ENCODE results near the gene XK. TPM values are rescaled to one million over a fixed set of nuclear protein-coding genes. Genes with fewer than 3 reads are reported as not detected.

XK gene
- total and polyA plus RNA-seq, 2 donors from 2014 or later, result 0.73 to 1.3 TPM

- no peak overlapping the region for H3K9ac ChIP-seq (ENCODE audit: low read length in 3 of 3)
- no peak overlapping the region for H3K4me3 ChIP-seq (ENCODE audit: low read length in 3 of 3)
- H3K27me3 ChIP-seq (ENCODE audit: control insufficient read depth, insufficient read depth, low read length), result no peaks in the 10 kb centered on the region
- no peaks in the 10 kb centered on the region for H3K4me1 ChIP-seq (ENCODE audit: control insufficient read depth in 2 of 3, insufficient read depth in 2 of 3, low read depth in 1 of 3, low read length in 3 of 3)
- no peaks in the 10 kb centered on the region for H3K36me3 ChIP-seq (ENCODE audit: control insufficient read depth in 2 of 3, insufficient read depth in 3 of 3, low read length in 3 of 3)
- no peak for TF ChIP-seq CTCF (IDR thresholded peaks at IDR 0.05; ENCODE audit: borderline replicate concordance, extremely low read depth, insufficient read depth)
- FAIRE-seq (no peak), DNase-seq (no peak)
- no peaks in the 10 kb centered on the region for H3K9me3 ChIP-seq (ENCODE audit: control insufficient read depth in 2 of 3, insufficient read depth in 1 of 3, low read length in 3 of 3)
- intact Hi-C loops (cut with DNase I), result no loop called here
- H3K27ac ChIP-seq (ENCODE audit: low read depth in 2 of 2, low read length in 2 of 2), result no peak overlapping the region
These were observed 1.2 kb upstream of the XK start for GRCh38 chrX:37684426-37684825.

GRCh38 chrX:37684973-37685372, 618 bp upstream of the XK start:
- Histone ChIP-seq H3K9ac (ENCODE audit: low read length in 3 of 3) (no peak overlapping the region), H3K9me3 (ENCODE audit: control insufficient read depth in 2 of 3, insufficient read depth in 1 of 3, low read length in 3 of 3) (no peaks in the 10 kb centered on the region), H3K36me3 (ENCODE audit: control insufficient read depth in 2 of 3, insufficient read depth in 3 of 3, low read length in 3 of 3) (no peaks in the 10 kb centered on the region), H3K4me1 (ENCODE audit: control insufficient read depth in 2 of 3, insufficient read depth in 2 of 3, low read depth in 1 of 3, low read length in 3 of 3) (no peaks in the 10 kb centered on the region), H3K27me3 (ENCODE audit: control insufficient read depth, insufficient read depth, low read length) (no peaks in the 10 kb centered on the region), H3K27ac (ENCODE audit: low read depth in 2 of 2, low read length in 2 of 2) (no peak overlapping the region), H3K4me3 (ENCODE audit: low read length in 3 of 3) (no peak overlapping the region)
- no peak for DNase-seq
- intact Hi-C loops (cut with DNase I), result no loop called here
- no peak for FAIRE-seq
- TF ChIP-seq CTCF (IDR thresholded peaks at IDR 0.05; ENCODE audit: borderline replicate concordance, extremely low read depth, insufficient read depth), result no peak

- no peaks in the 10 kb centered on the region for H3K9me3 ChIP-seq (ENCODE audit: control insufficient read depth in 2 of 3, insufficient read depth in 1 of 3, low read length in 3 of 3)
- no peak overlapping the region for H3K27ac ChIP-seq (ENCODE audit: low read depth in 2 of 2, low read length in 2 of 2)
- DNase-seq (no peak), FAIRE-seq (peak; percentile 45)
- no peak overlapping the region for H3K9ac ChIP-seq (ENCODE audit: low read length in 3 of 3)
- H3K27me3 ChIP-seq (ENCODE audit: control insufficient read depth, insufficient read depth, low read length), result no peaks in the 10 kb centered on the region
- no peak for TF ChIP-seq CTCF (IDR thresholded peaks at IDR 0.05; ENCODE audit: borderline replicate concordance, extremely low read depth, insufficient read depth)
- no peaks in the 10 kb centered on the region for H3K4me1 ChIP-seq (ENCODE audit: control insufficient read depth in 2 of 3, insufficient read depth in 2 of 3, low read depth in 1 of 3, low read length in 3 of 3)
- intact Hi-C loops (cut with DNase I), result no loop called here
- no peaks in the 10 kb centered on the region for H3K36me3 ChIP-seq (ENCODE audit: control insufficient read depth in 2 of 3, insufficient read depth in 3 of 3, low read length in 3 of 3)
- H3K4me3 ChIP-seq (ENCODE audit: low read length in 3 of 3), result peak overlapping the region in 2 of 3 donors; percentile 42 to 53
These were observed 891 bp downstream of the XK start for GRCh38 chrX:37686369-37686995.

- H3K27ac ChIP-seq (ENCODE audit: low read depth in 2 of 2, low read length in 2 of 2), result no peak overlapping the region
- no peaks in the 10 kb centered on the region for H3K4me1 ChIP-seq (ENCODE audit: control insufficient read depth in 2 of 3, insufficient read depth in 2 of 3, low read depth in 1 of 3, low read length in 3 of 3)
- no peak overlapping the region for H3K4me3 ChIP-seq (ENCODE audit: low read length in 3 of 3)
- FAIRE-seq (no peak), DNase-seq (no peak)
- TF ChIP-seq CTCF (IDR thresholded peaks at IDR 0.05; ENCODE audit: borderline replicate concordance, extremely low read depth, insufficient read depth), result no peak
- no peaks in the 10 kb centered on the region for H3K9me3 ChIP-seq (ENCODE audit: control insufficient read depth in 2 of 3, insufficient read depth in 1 of 3, low read length in 3 of 3)
- no peak overlapping the region for H3K9ac ChIP-seq (ENCODE audit: low read length in 3 of 3)
- intact Hi-C loops (cut with DNase I), result no loop called here
- no peaks in the 10 kb centered on the region for H3K36me3 ChIP-seq (ENCODE audit: control insufficient read depth in 2 of 3, insufficient read depth in 3 of 3, low read length in 3 of 3)
- H3K27me3 ChIP-seq (ENCODE audit: control insufficient read depth, insufficient read depth, low read length), result no peaks in the 10 kb centered on the region
These were observed 1.4 kb downstream of the XK start for GRCh38 chrX:37686996-37687395.
